HG03066 (cell line): ENCODE results near the gene ST7.

ENCODE experiments used
- ATAC-seq: cut with Tn5 transposase; IDR thresholded peaks from one replicate; pipeline ENCODE4 v1.9.1; 2021; ENCODE audit warnings: low read depth; ENCODE audit not compliant: unreplicated experiment

The ST7 gene

DNA sequence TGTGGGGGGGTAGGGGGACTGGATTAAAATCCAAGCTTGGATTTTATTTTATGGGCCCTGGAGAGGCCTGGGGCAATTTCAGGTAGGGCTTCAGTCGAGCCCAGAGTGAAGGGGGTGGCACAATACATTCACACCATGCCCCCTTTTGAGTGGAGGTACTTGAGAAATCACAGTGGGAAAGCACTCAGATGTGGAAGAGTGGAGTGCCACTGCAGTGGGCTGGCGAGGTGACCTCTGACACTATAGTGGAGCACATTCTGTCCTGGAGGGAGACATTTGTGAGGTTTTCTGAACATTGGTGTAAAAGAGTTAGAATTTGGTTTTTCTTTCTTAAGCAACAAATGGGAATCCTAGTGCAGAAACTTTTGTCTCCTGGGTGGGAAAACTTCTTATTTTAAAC is 226.4 kb downstream of the ST7 start:
- no peak for ATAC-seq

DNA sequence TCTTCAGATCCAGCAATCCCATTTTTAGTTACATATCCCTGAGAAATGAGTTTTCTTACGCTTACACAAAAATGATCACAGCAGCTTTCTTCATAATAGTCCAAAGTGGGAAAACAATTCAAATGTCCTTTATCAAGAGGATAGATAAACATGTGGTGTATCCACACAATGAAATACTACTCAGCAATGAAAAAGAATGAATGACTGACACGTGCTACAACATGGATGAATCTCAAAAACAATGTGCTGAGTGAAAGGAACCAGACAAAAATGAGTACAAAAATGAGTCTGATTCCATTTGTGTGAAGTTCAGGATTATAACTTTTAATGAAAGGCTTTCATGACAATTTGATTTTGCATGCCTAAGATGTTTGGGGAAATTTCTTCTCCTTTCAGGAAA is 230.4 kb downstream of the ST7 start:
- ATAC-seq = no peak

DNA sequence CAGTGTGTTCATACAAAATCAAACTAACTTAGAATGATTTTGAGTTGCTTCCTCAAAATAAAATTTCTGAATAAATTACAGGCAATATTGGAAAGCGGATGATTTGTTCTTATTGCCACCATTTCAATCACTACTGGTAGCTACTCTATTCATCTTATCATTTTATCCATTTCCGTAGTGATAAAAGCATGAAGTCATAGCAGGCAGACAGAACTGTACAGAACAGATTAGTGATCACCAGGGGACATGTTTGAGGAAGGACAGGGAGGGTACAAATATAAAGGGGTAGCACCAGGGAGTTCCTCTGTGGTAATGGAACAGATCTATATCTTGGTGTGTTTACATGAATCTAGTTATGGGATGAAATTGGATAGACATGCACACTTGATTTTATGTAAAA is 231.1 kb downstream of the ST7 start:
- ATAC-seq = no peak

DNA sequence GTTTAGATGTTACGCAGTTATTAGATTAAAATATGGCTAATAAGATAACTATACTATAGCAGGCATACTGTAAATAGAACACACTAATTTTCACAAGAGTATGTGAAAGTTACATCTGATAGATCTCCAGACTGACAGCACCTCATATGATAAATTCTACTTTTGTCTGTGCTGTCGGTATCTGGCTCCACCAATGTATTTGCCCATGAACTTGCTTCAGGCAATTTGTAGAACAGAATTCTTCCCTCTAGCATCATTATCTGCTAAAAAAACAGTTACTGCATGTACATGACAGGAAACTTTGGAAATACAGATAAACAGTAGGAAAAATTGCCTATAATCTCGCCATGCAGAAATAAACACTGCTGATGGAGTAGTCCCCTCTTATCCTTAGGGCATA is 231.8 kb downstream of the ST7 start:
- ATAC-seq = no peak

DNA sequence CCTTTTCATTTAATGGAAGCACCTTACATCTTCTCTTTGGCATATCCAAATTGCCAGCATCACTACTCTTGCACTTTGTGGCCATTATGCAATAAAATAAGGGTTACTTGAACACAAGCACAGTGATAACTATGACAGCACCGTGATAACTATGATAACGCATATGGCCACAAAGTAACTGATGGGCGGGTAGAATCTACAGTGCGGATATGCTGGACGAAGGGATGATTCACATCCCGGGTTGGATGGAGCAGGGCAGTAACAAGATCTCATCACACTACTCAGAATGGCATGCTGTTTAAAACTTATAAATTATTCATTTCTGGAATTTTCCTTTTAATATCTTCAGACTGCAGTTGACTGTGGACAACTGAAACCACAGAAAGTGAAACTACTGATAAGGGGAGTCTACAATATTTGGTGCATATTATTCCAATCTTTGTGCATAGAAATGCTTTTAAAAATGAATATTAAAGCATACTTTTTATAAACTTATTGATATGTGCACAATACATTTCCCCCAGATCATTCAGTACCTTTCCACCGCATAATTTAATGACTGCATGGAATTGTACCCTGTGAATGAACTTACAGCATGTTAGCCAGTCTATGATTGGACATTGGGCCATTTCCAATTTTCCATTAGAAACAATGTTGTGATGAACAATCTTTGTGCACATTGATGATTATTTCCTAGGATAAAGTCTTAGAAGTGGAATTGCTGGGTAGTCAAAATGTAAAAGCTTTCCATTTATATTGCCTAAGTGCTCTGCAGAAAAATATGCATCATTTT is 233.1 kb downstream of the ST7 start:
- no peak for ATAC-seq

DNA sequence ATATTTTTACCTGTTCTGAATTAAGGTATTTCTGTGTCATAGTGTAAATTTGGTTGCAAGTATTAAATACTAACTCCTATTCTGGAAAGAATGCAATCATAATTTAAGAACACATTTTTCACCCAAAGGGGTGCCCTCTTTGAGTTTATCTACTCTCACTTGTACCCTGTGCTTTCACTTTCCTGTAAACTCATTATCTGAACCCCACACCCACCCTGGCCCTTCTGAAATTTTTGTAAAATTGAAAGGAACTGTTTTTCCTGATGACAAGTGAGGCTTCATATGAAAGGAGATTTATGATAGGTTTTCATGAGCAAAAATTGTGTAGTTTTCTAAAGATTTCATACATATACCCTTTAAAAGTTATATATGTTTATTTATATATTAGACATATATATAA is 235.1 kb downstream of the ST7 start:
- ATAC-seq = no peak

DNA sequence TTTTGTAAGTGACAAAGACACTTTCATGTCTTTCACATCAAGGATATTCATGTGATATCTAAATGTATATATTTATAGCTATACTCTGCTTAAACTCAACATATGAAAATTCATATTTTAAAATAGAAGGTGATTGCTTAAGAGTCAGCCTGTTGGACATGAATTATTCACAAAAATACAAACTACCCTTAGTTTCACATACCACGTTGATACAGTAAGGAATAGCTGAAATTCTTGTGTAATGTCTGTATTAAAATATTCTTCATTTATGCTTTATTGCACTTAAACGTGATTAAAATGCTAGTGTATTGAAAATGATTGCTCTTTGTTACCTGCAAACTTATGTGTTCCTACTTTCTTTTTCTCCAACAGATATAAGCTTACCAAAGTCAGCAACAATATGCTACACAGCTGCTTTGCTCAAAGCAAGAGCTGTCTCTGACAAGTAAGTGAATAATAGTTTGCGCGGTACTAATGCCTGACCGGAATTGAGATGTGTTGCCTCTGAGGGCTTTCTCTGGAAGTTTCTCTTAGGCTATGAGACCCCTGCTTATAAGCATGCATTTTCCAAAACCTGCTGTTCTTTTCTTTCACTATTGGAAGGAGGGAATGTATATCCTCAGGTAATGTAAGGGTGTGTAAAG is 235.8 kb downstream of the ST7 start:
- ATAC-seq = no peak

DNA sequence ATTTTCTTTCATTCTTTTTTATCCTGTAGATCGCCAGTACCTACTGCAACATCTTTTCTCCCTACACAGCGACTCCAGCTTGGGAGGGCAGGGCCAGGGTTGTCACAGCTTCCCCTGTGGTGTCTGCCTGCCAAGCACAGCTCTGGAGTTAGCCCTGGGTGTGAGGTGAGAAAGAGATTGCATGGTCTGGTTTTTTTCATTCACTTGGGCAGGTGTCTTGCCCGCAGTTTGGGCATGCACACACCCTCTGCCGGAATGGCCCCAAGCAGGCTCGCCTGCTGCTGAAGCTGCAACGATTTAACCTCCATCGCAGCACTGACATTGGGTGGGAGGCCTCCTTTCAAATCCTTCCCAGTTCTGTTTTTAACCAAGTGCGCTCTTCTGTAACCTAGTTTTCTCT is 236.8 kb downstream of the ST7 start:
- ATAC-seq = no peak

DNA sequence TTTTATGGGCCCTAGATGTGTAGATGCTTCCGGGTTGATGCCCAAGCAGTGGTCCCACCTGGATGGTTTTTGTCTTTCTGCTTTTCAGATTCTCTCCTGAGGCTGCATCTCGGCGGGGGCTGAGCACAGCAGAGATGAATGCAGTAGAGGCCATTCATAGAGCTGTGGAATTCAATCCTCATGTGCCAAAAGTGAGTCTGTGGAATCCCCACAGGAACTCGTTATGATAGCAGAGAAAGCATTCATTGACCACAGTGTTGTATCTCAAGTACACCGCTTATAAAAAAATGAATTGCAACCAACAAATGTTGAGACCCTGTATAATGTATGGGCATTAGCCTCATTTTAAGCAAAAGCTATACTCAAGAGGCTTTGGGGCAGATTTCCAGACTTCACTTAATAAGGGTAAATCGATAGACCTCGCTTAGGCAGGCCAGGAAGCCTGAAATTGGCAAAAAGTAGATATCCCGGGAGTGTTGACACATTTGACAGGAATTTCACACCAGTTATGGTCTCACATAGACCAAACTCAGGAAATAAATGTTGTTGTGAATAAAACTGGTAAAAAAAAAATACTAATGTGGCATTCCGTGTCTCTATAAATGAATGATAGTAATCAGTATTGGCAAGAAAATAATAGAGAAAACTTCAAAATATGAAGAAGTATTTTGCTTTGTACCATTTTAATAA is 237.6 kb downstream of the ST7 start:
- ATAC-seq = no peak

DNA sequence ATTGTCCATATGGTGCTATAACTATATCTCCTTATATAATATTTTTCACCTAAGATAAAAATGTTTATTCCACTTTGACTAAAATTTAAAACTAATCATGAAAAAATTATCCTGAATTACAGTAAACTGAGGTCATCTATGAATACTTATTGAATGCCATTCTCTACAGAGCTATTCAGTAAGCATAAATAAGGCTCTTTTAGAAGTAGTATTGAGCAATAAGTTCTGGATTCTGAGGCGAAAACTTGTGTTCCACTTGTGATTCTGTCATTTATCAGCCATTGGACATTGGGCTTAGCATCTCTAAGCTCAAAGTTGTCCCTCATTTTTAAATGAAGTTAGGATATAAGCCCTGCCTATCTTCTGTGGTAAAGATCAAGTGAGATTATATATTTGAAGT is 238.8 kb downstream of the ST7 start:
- no peak for ATAC-seq

DNA sequence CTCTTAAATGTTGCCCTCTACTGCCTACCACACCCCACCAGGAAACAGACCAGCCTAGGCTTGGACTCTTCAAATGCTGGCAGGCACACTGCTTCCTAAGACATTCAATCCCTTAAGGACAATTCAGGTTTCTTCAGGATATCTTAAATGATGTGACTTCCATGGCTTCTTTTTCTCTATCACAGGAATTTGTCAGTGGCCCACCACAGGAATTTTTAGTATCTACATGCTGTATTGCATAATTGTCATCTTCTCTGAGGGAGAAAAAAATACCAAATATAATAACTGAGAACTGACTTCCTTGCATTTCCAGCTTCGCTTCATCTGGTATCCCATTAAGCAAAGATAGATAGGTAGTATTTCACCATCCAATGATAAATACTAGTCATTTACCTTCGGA is 240.3 kb downstream of the ST7 start:
- ATAC-seq = no peak

DNA sequence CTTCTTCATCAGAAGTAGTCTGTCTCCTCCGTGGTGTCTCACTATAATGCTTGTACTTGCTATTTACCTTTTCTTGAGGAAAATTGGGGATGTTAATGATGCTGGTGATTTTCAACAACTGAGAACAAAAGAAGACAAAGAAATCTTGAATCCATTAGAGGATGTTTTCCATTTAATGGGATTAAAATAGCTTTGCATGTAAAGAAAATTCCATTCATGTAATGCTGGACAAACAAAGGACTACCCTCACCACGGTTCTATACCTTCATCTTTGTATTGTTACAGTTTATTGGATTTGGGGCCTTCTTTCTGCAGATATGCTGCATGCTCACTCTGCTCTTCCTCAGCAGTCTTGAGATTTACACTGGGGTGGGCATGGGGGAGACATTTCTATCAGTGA is 241.1 kb downstream of the ST7 start:
- no peak for ATAC-seq

DNA sequence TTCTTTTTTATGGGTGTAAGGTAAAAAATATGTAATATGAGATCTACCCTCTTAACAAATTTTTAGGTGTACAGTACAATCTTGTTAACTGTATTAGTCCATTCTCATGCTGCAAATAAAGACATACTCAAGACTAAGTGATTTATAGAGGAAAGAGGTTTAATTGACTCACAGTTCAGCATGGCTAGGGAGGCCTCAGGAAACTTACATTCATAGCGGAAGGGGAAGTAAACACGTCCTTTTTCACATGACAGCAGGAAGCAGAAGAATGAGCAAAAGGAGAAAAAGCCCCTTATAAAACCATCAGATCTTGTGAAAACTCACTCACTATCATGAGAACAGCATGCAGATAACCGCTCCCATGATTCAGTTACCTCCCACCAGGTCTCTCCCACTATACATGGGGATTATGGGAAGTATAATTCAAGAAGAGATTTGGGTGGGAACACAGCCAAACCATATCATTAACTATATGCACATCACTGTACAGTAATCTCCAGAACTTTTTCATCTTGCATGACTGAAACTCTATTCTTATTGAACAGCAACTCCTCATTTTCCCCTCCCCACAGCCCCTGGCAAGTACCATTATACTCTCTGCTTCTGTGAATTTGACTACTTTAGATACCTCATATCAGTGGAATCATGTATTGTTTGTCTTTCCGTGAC is 242.2 kb downstream of the ST7 start:
- no peak for ATAC-seq

DNA sequence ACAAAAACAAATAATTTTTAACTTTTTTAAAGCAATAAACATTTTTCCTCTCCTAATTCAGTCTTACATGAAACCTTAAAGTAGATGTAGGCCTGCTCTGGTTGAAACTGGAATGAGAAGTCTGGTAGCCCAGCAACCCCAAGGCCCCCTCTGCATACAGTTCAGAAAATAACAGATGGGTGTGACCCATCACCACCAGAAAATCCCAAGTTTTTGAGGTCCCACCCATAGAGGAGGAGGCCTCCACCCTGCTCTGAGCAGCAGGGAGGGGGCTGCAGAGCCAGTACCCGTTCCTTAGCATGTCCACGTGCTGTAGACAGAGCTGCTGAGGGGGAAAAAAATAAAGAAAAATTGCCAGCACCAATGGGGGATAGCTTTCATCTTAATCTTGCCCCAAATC is 246.8 kb downstream of the ST7 start:
- ATAC-seq = no peak

DNA sequence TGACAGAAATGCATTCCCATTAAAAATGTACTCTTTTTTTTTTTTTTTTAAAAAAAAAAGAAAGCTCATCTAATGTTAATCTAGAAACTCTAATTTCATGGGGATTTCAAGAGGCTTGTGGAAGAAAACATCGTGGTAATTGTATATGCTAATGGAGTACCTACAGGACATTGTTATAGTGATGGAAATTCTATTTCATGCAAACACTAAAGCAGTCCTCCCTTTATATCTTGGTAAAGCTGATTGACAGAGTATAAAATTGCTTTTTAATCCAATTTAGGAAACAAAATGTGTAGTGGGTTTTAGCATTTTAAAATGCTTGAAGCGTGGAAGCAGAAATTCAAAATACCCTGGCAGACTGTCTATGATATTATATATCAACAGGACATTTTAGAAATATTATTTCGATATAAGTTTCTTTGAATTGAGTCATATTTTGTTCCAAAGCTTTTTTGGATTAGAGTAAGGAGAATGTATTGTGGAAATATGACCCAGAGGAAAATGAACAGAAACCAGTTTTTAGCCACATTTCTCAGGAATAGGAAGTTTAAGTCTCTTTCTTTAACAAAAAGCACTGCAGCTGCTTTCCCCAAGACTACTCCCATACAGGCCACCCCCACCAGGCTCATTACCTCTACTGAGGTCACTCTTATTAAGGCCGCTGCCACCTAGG is 247.6 kb downstream of the ST7 start:
- ATAC-seq = no peak

DNA sequence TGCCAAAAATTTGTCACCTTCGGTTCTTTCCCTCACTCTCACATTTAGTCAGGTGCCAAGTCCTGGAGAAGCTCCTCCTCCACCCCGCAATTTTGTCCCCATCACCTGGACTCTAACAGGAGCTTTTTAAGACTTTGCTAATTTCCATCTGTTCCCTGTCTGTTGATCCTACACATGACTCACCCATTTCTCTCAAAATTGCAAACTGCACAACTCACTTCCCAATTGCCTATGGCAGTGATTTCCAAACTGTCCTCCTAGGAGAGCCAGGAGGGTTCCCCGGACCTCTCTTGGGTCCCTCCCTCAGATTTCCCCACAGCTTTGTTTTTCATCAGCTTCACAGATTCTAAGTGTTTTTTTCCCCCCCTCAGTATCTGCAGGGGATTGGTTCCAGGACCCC is 249.2 kb downstream of the ST7 start:
- no peak for ATAC-seq

DNA sequence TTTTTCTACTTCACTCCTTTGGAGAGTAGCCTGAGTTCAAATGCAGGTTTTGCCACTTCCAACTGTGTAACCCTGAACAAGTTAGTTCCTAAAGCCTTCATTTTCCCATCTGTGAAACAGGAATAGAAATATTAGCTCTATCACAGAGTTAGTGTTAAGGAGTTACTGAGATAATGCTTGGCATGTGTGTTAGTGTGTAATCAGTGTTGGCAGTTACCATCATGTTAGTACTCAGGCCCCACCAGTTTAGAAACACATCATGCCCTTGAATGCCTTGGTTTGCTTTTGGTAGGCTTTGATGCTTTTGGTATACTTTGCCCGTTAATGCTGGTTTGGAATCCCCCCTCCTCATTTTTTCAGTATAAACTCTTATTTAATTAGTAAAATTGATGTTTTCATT is 249.9 kb downstream of the ST7 start:
- ATAC-seq = no peak

DNA sequence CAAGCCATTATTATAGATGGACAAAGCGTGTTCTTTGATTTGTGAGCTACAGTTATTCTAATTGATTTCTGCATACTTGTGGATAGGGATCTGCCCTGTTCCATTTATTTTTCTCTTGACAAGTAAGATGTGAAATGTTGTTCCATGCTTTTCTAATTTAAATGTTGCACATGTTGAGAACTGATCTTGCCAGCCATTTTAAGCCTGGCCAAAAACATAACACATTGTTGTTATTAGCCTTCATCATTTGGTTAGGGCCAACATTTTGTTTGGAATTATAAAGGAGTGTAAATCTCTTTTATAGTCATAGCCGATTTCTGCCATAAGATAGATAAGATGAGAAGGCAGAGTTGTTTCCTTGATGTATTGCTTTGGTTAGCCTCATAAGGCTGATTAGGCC is 252.6 kb downstream of the ST7 start:
- ATAC-seq = no peak

DNA sequence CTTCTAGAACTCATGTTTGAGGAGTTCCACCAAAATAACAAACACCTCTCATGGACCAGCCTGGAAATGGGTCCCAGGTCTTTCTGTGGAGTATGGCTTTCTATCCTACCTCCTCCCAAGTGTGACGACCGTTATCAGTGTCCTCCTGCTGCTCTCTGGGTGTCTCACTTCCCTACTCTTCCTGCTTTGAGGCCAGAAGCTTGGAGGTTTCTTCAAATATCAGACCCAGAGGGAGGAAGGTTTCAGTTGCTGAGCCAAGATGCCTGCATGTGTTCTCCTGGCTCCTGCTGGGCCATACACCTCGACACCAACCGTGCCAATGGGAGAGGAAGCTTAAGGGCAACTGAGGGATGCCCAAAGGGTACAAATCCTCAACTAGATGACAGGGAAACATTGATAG is 255.0 kb downstream of the ST7 start:
- ATAC-seq = no peak

DNA sequence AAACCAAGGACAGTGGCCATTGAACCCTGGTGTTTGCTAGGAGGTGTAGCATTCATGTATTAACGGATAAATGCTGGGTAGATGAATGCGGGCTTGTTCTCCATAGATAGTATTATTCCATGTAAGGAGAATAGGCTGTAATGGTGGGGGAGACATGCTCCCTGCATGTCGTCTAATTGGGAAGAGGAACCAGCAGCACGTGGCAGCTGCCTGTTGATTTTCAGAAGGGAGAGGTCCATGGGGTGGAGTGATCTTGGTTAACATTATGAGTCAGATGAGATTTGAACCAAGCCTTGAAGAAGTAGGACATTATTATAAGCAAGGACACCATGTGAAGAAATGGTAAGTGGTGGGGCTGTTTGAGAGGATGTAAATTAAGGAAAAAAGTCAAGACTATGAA is 257.1 kb downstream of the ST7 start:
- no peak for ATAC-seq

DNA sequence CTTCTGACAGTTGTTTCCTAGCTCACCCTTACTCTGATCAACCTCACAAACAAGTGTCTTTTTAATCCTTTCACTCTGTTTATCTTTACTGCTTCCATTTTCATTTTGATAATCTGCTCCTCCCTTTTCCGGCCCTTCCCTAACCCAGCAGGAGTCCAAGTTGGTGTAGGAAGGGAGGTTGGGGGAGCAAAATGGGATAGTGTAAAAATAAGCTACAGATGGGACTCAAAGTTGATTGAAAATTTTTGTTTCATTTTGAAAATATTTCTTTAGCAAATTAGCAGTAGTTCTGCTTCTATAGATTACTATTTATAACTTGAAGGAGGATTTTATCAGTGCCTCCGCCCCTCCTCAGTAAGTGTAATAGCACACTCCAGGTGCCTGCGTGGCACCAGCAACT is 257.6 kb downstream of the ST7 start:
- no peak for ATAC-seq
